Measurements from ENCODE around the gene LGI1. TPM values are rescaled to one million over a fixed set of nuclear protein-coding genes. Genes with fewer than 3 reads are reported as not detected.

Gene LGI1
- total and polyA plus RNA-seq, 2 of the 8 experiments (the other 6 are each of a cell fraction or from before 2014, with no cell fraction given), result 0.15 TPM; not detected in 1

DNA sequence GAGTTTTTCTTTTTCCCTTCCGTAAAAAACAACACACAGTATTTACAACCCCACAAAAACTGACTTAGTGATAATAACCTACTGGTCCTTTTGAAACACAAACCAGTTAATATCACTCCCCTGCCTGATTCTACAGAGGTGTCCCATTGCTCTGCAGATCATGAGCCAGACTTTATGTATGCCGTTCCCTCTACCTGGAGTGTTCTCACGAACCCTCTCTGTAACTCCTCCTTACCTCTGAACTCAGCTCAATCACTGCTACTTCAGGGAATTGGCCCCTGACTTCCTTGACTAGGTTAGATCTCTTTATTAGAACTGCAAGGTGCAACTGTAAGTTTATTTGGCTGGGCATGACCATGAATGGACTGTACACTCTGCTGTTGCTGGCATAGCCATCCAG, 1.6 kb upstream of the LGI1 start (continued):
- no peak for TF ChIP-seq CTCF (IDR thresholded peaks at IDR 0.05; ENCODE audit: control extremely low read depth in 1 of 3, insufficient read depth in 1 of 3, low read depth in 1 of 3, low read length in 3 of 3)
- TF ChIP-seq BACH1 (IDR thresholded peaks at IDR 0.05; ENCODE audit: low read length), result no peak
- TF ChIP-seq SIN3A (conservative IDR thresholded peaks at IDR 0.05 in 1 of 2, IDR thresholded peaks at IDR 0.05 in 1 of 2; ENCODE audit: low read depth in 1 of 2, low read length in 2 of 2), result no peak
- TF ChIP-seq CTBP2 (IDR thresholded peaks at IDR 0.05; ENCODE audit: borderline replicate concordance, insufficient read depth, insufficient read length, low read length), result no peak
- TF ChIP-seq RNF2 (IDR thresholded peaks at IDR 0.05; ENCODE audit: borderline replicate concordance, low read depth, low read length, missing control alignments, poor library complexity, severe bottlenecking), result no peak
- no peak for TF ChIP-seq POLR2A (IDR thresholded peaks at IDR 0.05; ENCODE audit: control extremely low read depth in 1 of 2, low read depth in 2 of 2, low read length in 2 of 2)
- no peak for TF ChIP-seq POU5F1 (IDR thresholded peaks at IDR 0.05; ENCODE audit: low read depth, low read length)
